ENCODE data around the gene CCDC88A.

- TF ChIP-seq, protein P1, sequence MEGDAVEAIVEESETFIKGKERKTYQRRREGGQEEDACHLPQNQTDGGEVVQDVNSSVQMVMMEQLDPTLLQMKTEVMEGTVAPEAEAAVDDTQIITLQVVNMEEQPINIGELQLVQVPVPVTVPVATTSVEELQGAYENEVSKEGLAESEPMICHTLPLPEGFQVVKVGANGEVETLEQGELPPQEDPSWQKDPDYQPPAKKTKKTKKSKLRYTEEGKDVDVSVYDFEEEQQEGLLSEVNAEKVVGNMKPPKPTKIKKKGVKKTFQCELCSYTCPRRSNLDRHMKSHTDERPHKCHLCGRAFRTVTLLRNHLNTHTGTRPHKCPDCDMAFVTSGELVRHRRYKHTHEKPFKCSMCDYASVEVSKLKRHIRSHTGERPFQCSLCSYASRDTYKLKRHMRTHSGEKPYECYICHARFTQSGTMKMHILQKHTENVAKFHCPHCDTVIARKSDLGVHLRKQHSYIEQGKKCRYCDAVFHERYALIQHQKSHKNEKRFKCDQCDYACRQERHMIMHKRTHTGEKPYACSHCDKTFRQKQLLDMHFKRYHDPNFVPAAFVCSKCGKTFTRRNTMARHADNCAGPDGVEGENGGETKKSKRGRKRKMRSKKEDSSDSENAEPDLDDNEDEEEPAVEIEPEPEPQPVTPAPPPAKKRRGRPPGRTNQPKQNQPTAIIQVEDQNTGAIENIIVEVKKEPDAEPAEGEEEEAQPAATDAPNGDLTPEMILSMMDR (IDR thresholded peaks at IDR 0.05; ENCODE audit: low read depth, low read length), result no peak
- TF ChIP-seq POLR2A (IDR thresholded peaks at IDR 0.05; ENCODE audit: extremely low read depth, insufficient read length) (no peak), MYC (IDR thresholded peaks at IDR 0.05; ENCODE audit: low read depth, low read length) (no peak)
Observed at GRCh38 chr2:55401124-55401523, 18.5 kb downstream of the CCDC88A start.
